Measurements from ENCODE around the gene FBN1. TPM values are rescaled to one million over a fixed set of nuclear protein-coding genes. Genes with fewer than 3 reads are reported as not detected.

The FBN1 gene
- total and polyA plus RNA-seq, 12 donors: 5.6 to 84.6 (median 54.5) TPM

DNA sequence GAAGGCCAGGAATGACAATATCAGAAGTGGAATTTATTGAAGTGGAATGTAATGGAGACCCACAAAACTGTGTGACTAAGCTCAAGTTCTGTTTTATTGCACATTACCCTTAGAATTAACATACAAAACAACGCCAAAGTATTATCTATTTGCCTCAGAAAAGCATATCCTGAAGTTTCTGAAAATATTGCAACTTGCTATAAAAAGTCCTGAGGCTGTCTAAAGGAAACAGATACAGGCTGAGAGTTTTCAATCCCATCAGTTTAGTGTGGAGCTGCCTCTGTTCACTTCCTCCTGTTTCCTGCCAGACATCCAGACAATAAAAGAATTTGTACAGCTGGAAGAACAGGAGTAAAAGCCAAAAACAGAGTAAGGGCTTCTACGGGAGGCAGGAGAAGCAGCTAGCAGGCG is 108.8 kb downstream of the FBN1 start:
- Histone ChIP-seq H3K36me3 (replicated peaks in 1 of 2) (no peaks in the 10 kb centered on the region), H3K9me3 (replicated peaks in 1 of 3) (no peaks in the 10 kb centered on the region), H3K27ac (peak overlapping the region in 2 of 5 donors; percentile 19 to 36), H3K27me3 (no peaks in the 10 kb centered on the region), H3K4me1 (replicated peaks in 1 of 2) (peaks cover 0 to 15% of the 10 kb centered on the region in 2 donors), H3K4me3 (no peak overlapping the region)
- DNase-seq: no peak
- WGBS, 4 donors: 56 to 63% (median 58%) methylated on average over 3 of the region's 3 CpGs
- no peak for TF ChIP-seq POLR2A (IDR thresholded peaks at IDR 0.05)
- TF ChIP-seq, protein P1, sequence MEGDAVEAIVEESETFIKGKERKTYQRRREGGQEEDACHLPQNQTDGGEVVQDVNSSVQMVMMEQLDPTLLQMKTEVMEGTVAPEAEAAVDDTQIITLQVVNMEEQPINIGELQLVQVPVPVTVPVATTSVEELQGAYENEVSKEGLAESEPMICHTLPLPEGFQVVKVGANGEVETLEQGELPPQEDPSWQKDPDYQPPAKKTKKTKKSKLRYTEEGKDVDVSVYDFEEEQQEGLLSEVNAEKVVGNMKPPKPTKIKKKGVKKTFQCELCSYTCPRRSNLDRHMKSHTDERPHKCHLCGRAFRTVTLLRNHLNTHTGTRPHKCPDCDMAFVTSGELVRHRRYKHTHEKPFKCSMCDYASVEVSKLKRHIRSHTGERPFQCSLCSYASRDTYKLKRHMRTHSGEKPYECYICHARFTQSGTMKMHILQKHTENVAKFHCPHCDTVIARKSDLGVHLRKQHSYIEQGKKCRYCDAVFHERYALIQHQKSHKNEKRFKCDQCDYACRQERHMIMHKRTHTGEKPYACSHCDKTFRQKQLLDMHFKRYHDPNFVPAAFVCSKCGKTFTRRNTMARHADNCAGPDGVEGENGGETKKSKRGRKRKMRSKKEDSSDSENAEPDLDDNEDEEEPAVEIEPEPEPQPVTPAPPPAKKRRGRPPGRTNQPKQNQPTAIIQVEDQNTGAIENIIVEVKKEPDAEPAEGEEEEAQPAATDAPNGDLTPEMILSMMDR (IDR thresholded peaks at IDR 0.05): no peak
- intact Hi-C loops (cut with DNase I): no loop called here

DNA sequence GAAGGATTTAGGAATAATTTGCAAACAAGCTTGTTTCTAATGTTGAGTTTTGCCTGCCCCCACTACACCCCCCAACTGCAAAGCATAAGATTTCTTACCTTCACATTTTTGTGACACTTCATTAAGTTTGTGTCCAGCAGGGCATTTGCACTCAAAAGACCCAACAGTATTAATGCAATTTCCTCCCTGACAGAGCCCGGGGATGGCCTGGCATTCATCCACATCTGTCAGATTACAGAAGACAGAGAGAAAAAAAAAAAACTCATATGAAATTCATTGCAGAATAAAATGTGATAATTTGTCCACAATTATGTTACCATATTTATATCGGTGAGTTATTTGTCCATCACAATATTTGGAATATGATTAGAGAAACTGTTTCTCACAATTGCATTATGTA is 111.5 kb downstream of the FBN1 start:
- peak in 1 of 7 donors; percentile 29 for DNase-seq
- H3K36me3 ChIP-seq (replicated peaks in 1 of 2): no peaks in the 10 kb centered on the region
- no peak overlapping the region for H3K27ac ChIP-seq
- intact Hi-C loops (cut with DNase I): no loop called here
- H3K27me3 ChIP-seq: no peaks in the 10 kb centered on the region
- WGBS, 4 donors: 42 to 67% (median 52%) methylated on average over 2 of the region's 2 CpGs
- TF ChIP-seq POLR2A (IDR thresholded peaks at IDR 0.05): no peak
- TF ChIP-seq, protein P1 (IDR thresholded peaks at IDR 0.05): no peak
- no peaks in the 10 kb centered on the region for H3K9me3 ChIP-seq (replicated peaks in 1 of 3)
- H3K4me1 ChIP-seq (replicated peaks in 1 of 2): peaks cover 0 to 12% of the 10 kb centered on the region in 2 donors
- H3K4me3 ChIP-seq: no peak overlapping the region

DNA sequence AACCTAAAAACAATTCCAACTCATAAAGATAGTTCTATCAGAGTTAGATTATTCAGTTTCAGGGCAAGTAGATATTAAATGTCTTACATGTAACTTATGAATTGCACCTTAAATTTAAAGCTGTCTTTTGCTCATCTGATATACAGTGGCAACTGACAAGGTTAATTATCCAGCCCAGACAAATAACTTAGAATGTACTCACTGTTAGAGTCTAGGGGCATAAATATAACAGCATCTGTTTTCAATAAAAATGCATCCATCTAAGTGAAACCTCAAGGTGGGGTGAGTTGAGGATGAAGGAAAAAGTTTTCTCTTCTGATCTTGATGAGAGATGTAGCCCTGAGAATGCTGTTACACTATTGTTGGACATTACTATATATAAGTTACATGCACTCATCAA is 112.6 kb downstream of the FBN1 start:
- TF ChIP-seq, protein P1 (IDR thresholded peaks at IDR 0.05): no peak
- DNase-seq: no peak
- Histone ChIP-seq H3K4me3 (no peak overlapping the region), H3K4me1 (replicated peaks in 1 of 2) (peaks cover 0 to 12% of the 10 kb centered on the region in 2 donors), H3K27me3 (no peaks in the 10 kb centered on the region), H3K27ac (no peak overlapping the region), H3K9me3 (replicated peaks in 1 of 3) (no peaks in the 10 kb centered on the region), H3K36me3 (replicated peaks in 1 of 2) (no peaks in the 10 kb centered on the region)
- intact Hi-C loops (cut with DNase I): no loop called here

GRCh38 chr15:48530528-48530927 is 115.0 kb downstream of the FBN1 start:
- H3K4me1 ChIP-seq (replicated peaks in 1 of 2): no peaks in the 10 kb centered on the region
- H3K27me3 ChIP-seq: no peaks in the 10 kb centered on the region
- intact Hi-C loops (cut with DNase I): no loop called here
- 80 to 94% (median 90%) methylated on average over 4 of the region's 4 CpGs for WGBS, 4 donors
- H3K9me3 ChIP-seq (replicated peaks in 1 of 3): no peaks in the 10 kb centered on the region
- no peak overlapping the region for H3K4me3 ChIP-seq
- TF ChIP-seq, protein P1 (IDR thresholded peaks at IDR 0.05): no peak
- TF ChIP-seq POLR2A (IDR thresholded peaks at IDR 0.05): no peak
- DNase-seq: no peak
- H3K36me3 ChIP-seq (replicated peaks in 1 of 2): peaks cover 0 to 4% of the 10 kb centered on the region in 2 donors
- no peak overlapping the region for H3K27ac ChIP-seq

Measured in adrenal gland (tissue), 12 donors.